GM12891 (cell line): Measurements from ENCODE around the gene RAB29.
A peak's percentile ranks its signal among the peaks of the same experiment; 100 is the strongest.

ENCODE experiments used
- DNase-seq: peaks from one replicate; pipeline ENCODE4 v3.0.0; 2011; ENCODE audit warnings: low spot score; ENCODE audit not compliant: insufficient read length
- FAIRE-seq: peaks from 2 replicates; lab custom pipeline; 2011; peaks lifted over from hg19 to GRCh38; lab: Jason Lieb, UNC
- PAX5 ChIP-seq: IDR thresholded peaks from 2 replicates; pipeline ENCODE4 v1.6.1; 2011; ENCODE audit warnings: low read length, moderate library complexity, mild to moderate bottlenecking; ENCODE audit not compliant: insufficient read depth, severe bottlenecking
- POLR2A ChIP-seq: IDR thresholded peaks from 2 replicates; pipeline ENCODE4 v1.6.1; 2011; ENCODE audit warnings: low read depth, low read length, control low read depth
- POLR2AphosphoS5 ChIP-seq: IDR thresholded peaks from 2 replicates; pipeline ENCODE4 v1.6.1; 2011; ENCODE audit warnings: low read depth, low read length, control low read depth
- POU2F2 ChIP-seq: IDR thresholded peaks from 2 replicates; pipeline ENCODE4 v1.6.1; 2011; ENCODE audit warnings: low read depth, mild to moderate bottlenecking, control low read depth, low read length, moderate library complexity
- SPI1 ChIP-seq: IDR thresholded peaks from 2 replicates; pipeline ENCODE4 v1.6.1; 2011; ENCODE audit warnings: low read depth, low read length, control low read depth
- TAF1 ChIP-seq: IDR thresholded peaks from 2 replicates; pipeline ENCODE4 v1.6.1; 2011; ENCODE audit warnings: low read depth, low read length, control low read depth

RAB29 gene

GRCh38 chr1:205769641-205770365, 5.5 kb downstream of the RAB29 start:
- DNase-seq (no peak), FAIRE-seq (no peak)
- TF ChIP-seq POU2F2 (no peak), POLR2AphosphoS5 (no peak), TAF1 (no peak), PAX5 (no peak), POLR2A (no peak), SPI1 (no peak)

GRCh38 chr1:205767248-205767647, 8.0 kb downstream of the RAB29 start:
- FAIRE-seq (no peak), DNase-seq (no peak)
- no peak for TF ChIP-seq POLR2A
- TF ChIP-seq PAX5, result no peak
- TF ChIP-seq POU2F2, result no peak
- TF ChIP-seq POLR2AphosphoS5, result no peak
- TF ChIP-seq SPI1, result no peak
- no peak for TF ChIP-seq TAF1

DNA sequence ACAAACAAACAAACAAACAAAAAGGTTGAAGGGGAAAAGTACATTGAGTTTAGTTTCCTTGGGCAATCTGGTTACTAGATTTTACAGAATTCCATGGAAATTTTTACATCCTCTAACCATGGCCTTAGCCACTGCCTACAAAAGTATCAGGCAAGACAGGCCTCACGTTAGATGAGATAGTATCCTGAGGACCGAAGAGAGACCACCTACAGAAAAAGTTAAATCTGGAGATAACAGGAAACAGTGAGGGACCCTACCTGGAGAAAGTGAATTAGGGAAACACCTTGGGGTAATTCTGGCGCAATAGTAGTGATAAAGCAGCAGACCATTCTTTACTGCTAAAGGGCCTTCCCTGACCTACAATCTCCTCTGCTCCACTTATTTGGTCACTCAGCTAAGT, 8.7 kb downstream of the RAB29 start:
- TF ChIP-seq POU2F2, result no peak
- TF ChIP-seq PAX5, result no peak
- TF ChIP-seq POLR2A, result no peak
- no peak for TF ChIP-seq SPI1
- TF ChIP-seq TAF1, result no peak
- no peak for TF ChIP-seq POLR2AphosphoS5
- DNase-seq (no peak), FAIRE-seq (no peak)

- no peak for TF ChIP-seq POLR2A
- FAIRE-seq (no peak), DNase-seq (no peak)
These were observed 9.2 kb downstream of the RAB29 start for GRCh38 chr1:205766038-205766437.

DNA sequence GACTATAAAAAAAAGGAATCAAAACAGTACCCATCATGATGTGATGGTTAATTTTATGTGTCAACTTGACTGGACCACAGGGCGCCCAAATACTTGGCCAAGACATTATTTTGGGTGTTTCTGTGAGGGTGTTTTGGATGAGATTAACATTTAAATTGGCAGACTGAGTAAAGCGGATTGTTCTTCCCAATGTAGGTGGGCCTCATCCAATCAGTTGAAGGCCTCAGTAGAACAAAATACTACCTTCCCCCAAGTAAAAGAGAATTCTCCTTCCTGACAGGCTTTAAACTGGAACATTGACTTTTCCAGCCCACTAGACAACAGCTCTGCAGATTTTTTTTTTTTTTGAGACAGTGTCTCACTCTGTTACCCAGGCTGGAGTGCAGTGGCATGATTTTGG, 10.7 kb downstream of the RAB29 start:
- FAIRE-seq, result no peak
- TF ChIP-seq SPI1 (no peak), POLR2AphosphoS5 (no peak), POLR2A (no peak), PAX5 (no peak), TAF1 (no peak), POU2F2 (no peak)
- DNase-seq, result no peak

GRCh38 chr1:205763980-205764379, 11.3 kb downstream of the RAB29 start:
- FAIRE-seq (peak; percentile 51), DNase-seq (no peak)
- TF ChIP-seq PAX5 (peak; percentile 62), SPI1 (peak; percentile 10; the same call in 1 of the 2 replicates), POLR2A (no peak), POU2F2 (no peak), TAF1 (no peak), POLR2AphosphoS5 (no peak)

DNA sequence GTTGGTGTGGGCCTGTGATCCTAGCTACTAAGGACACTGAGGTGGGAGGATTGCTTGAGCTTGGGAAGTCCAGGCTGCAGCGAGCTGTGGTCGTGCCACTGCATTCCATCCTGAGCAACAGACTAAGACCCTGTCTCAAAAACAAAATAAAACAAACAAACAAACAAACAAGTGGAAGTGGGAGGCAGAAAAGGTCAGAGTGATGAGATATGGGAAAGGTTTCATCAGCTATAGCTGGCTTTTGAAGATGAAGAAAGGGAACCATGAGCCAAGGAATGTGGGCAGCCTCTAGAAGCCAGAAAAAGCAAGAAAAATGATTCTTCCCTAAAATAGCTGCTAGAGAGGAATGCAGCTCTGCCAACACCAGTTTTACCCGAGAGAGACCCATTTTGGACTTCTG, 14.7 kb downstream of the RAB29 start:
- TF ChIP-seq POLR2A, result no peak
- TF ChIP-seq PAX5, result no peak
- no peak for TF ChIP-seq POLR2AphosphoS5
- TF ChIP-seq TAF1, result no peak
- TF ChIP-seq POU2F2, result no peak
- no peak for TF ChIP-seq SPI1
- DNase-seq (no peak), FAIRE-seq (no peak)

DNA sequence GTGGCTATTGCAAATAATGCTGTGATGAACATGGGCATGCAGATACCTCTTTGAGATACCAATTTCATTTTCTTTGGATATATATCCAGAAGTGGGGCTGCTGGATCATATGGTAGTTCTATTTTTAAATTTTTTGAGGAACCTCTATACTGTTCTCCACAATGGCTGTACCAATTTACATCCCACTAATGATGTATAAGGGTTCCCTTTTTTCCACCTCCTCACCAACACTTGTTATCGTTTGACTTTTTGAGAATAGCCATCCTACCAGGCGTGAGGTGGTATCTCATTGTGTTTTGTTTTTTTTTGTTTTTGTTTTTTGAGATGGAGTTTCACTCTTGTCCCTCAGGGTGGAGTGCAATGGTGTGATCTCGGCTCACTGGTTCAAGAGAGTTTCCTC, 18.7 kb downstream of the RAB29 start:
- TF ChIP-seq TAF1 (no peak), PAX5 (no peak), POLR2AphosphoS5 (no peak), POU2F2 (no peak), POLR2A (no peak), SPI1 (no peak)
- DNase-seq, result no peak
- FAIRE-seq, result no peak

GRCh38 chr1:205754857-205755256, 20.4 kb downstream of the RAB29 start:
- TF ChIP-seq POU2F2 (no peak), POLR2A (no peak), TAF1 (no peak), POLR2AphosphoS5 (no peak)
- DNase-seq (no peak), FAIRE-seq (no peak)
